ENCODE measurements around the gene SMYD5.

Gene SMYD5

DNA sequence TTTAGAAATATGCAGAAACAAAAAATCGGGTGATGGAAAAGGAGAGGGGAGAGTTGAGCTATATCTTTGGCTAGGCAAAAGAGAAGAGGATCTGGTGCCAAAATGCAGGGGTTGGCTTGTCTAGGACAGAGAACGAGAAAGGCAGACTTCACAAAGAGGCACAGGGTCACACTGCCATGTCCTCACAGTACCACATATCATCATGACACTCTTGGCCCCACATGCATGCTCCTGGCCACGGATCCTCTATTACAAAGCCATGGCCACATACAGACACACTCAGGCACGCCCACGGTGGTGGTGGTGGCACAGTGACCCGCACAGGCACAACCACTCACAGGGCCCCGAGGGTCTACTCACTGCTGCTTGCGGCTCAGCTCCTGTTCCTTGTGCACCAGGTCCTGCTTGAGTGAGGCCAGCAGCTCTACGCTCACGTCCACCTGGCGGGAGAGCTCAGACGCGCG is 54.4 kb downstream of the SMYD5 start:
- Histone ChIP-seq H3K9ac (ENCODE audit: low read length) (no peak overlapping the region), H3K4me3 (ENCODE audit: low read length) (no peak overlapping the region)

DNA sequence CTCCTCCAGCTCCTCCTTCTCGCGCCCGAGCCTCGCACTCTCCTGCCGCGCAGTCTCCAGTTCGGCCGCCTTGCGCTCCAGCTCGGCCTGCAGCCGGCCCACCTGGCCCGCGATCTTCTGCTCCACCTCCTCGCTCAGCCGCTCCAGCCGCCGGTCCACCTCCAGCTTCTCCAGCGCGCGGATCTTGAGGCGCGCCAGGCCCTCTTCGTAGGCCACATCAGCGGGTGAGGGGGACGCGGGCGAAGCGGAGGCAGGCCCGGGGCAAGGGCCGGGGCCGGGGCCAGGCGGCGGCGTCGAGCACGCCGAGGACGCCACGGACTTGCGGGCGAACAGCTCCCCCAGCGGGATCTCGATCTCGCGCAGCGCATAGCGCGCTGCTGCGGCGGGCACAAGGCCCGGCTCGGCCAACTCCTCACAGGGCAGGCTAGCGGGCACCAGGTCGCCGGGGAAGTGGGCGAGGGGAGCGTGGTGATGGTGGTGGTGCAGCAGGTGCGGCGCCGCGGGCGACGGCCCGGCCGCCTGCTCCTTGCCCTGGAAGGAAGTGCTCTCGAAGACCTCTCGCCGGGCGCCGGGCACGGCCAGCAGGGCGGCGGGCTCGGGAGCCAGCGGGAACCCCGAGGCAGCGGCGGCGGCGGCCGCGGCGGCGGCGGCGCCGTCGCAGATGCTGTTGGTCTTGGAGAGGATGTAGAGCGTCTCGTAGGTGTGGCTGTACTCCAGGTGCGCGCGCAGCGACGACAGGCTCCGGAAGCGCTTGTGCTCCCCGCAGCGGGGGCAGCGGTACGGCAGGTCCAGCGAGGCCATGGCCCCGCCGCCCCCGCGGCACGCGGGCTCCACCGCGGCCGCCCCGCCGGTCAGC is 55.0 kb downstream of the SMYD5 start:
- H3K4me3 ChIP-seq (ENCODE audit: low read length): peak overlapping the region; percentile 51
- H3K9ac ChIP-seq (ENCODE audit: low read length): no peak overlapping the region
- no peak overlapping the region for H3K27ac ChIP-seq (ENCODE audit: low read depth, low read length)
- no peaks in the 10 kb centered on the region for H3K4me1 ChIP-seq (ENCODE audit: control insufficient read depth, insufficient read depth, low read length)
- H3K27me3 ChIP-seq (ENCODE audit: control insufficient read depth, insufficient read depth, low read length): peaks cover 6% of the 10 kb centered on the region
- no peaks in the 10 kb centered on the region for H3K36me3 ChIP-seq (ENCODE audit: control insufficient read depth, insufficient read depth, low read length)

More for the DNA sequence above, 54.4 kb downstream of the SMYD5 start:
- Histone ChIP-seq H3K36me3 (ENCODE audit: control insufficient read depth, insufficient read depth, low read length) (no peaks in the 10 kb centered on the region), H3K27ac (ENCODE audit: low read depth, low read length) (no peak overlapping the region), H3K27me3 (ENCODE audit: control insufficient read depth, insufficient read depth, low read length) (peaks cover 6% of the 10 kb centered on the region), H3K4me1 (ENCODE audit: control insufficient read depth, insufficient read depth, low read length) (no peaks in the 10 kb centered on the region)

DNA sequence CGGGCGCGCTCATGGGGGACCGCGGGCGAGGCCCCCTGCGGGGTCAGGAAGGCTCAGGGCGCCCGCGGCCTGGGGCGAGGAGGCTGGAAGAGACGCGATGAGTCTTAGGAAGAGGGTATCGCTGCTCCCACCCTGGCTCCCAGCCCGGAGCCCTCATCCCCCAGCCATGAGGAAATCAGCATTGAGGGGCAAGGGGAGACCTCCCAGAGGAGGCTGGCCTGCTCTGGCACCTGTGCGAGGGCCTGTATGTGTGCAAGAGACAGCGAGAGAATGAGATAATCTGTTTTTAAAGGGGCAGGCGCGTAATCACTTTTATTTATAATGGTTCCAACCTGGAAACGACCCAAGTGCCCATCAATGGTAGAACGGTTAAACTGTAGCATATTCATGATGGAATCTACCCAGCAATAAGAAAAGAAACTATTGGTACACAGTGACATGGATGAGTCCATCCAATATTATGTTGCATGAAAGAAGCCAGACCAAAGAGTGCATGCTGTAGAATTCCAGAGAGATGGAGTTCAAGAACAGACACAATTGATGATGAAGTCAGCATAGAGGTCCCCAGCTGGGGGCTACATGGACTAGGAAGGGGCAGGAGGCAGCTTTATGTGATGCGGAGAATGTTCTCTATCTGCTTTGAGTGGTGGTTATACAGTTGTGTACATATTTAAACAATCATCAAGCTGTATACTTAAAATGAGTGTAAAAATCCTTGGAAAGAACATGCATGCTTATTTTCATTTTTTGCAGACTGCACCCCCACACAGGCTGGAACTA is 55.8 kb downstream of the SMYD5 start:
- H3K9ac ChIP-seq (ENCODE audit: low read length): no peak overlapping the region
- no peaks in the 10 kb centered on the region for H3K4me1 ChIP-seq (ENCODE audit: control insufficient read depth, insufficient read depth, low read length)
- peaks cover 6% of the 10 kb centered on the region for H3K27me3 ChIP-seq (ENCODE audit: control insufficient read depth, insufficient read depth, low read length)
- peak overlapping the region; percentile 31 for H3K4me3 ChIP-seq (ENCODE audit: low read length)
- no peak overlapping the region for H3K27ac ChIP-seq (ENCODE audit: low read depth, low read length)
- H3K36me3 ChIP-seq (ENCODE audit: control insufficient read depth, insufficient read depth, low read length): no peaks in the 10 kb centered on the region

- Histone ChIP-seq H3K9ac (ENCODE audit: low read length) (no peak overlapping the region), H3K36me3 (ENCODE audit: control insufficient read depth, insufficient read depth, low read length) (no peaks in the 10 kb centered on the region), H3K27me3 (ENCODE audit: control insufficient read depth, insufficient read depth, low read length) (peaks cover 6% of the 10 kb centered on the region), H3K4me1 (ENCODE audit: control insufficient read depth, insufficient read depth, low read length) (no peaks in the 10 kb centered on the region), H3K27ac (ENCODE audit: low read depth, low read length) (no peak overlapping the region), H3K4me3 (ENCODE audit: low read length) (no peak overlapping the region)
Observed at GRCh38 chr2:73272270-73272669, 58.2 kb downstream of the SMYD5 start.

Measured in rectal smooth muscle tissue (tissue), 1 donor.